CD14-positive monocyte (primary cell): ENCODE data around the gene CABP2. TPM values are rescaled to one million over a fixed set of nuclear protein-coding genes. Genes with fewer than 3 reads are reported as not detected.

Experiments used
- DNase-seq, 3 donors: peaks; one replicate each; pipeline ENCODE4 v3.0.0-alpha.2; 2011 to 2022
- H2AFZ ChIP-seq: 2 replicates; pipeline ENCODE4 v1.6.0; 2012; ENCODE audit warnings: mild to moderate bottlenecking, low read depth, low read length, inconsistent platforms; ENCODE audit not compliant: insufficient read depth, poor library complexity, severe bottlenecking
- H3K27ac ChIP-seq, 2 donors: 1 replicate in 1 of 2; 2 replicates in 1 of 2; pipeline ENCODE4 v1.5.1; 2012 to 2013; ENCODE audit warnings: low read length in 2 of 2, control low read depth in 1 of 2, inconsistent platforms in 1 of 2, low read depth in 1 of 2, mild to moderate bottlenecking in 1 of 2
- H3K27me3 ChIP-seq, 2 donors: one replicate each; pipeline versions ENCODE4 v1.6.0 to v1.6.1; 2011 to 2013; ENCODE audit warnings: low read length in 2 of 2; ENCODE audit not compliant: control insufficient read depth in 2 of 2, insufficient read depth in 2 of 2
- H3K36me3 ChIP-seq, 2 donors: replicated peaks in 1 of 2; 1 replicate in 1 of 2; 2 replicates in 1 of 2; pipeline versions ENCODE4 v1.5.1 to v1.6.1; 2012 to 2013; ENCODE audit warnings: low read length in 2 of 2, control low read depth in 1 of 2, inconsistent platforms in 1 of 2, mild to moderate bottlenecking in 1 of 2; ENCODE audit not compliant: insufficient read depth in 2 of 2, control insufficient read depth in 1 of 2
- H3K4me1 ChIP-seq, 2 donors: 1 replicate in 1 of 2; 2 replicates in 1 of 2; pipeline versions ENCODE4 v1.5.1 to v1.6.1; 2012 to 2013; ENCODE audit warnings: low read length in 2 of 2, control low read depth in 1 of 2, inconsistent platforms in 1 of 2, mild to moderate bottlenecking in 1 of 2, moderate library complexity in 1 of 2; ENCODE audit not compliant: insufficient read depth in 2 of 2, control insufficient read depth in 1 of 2
- H3K4me2 ChIP-seq: replicated peaks from 2 replicates; pipeline ENCODE3; 2012; ENCODE audit warnings: low read length, moderate library complexity, mild to moderate bottlenecking; ENCODE audit not compliant: poor library complexity, severe bottlenecking; ENCODE audit errors: extremely low read depth
- H3K4me3 ChIP-seq, 3 experiments: fragments of 200-600 bp in 1 of 3; sonication (generic) in 1 of 3; replicated peaks in 1 of 3; 1 replicate in 2 of 3; 2 replicates in 1 of 3; pipeline ENCODE4 v1.5.1; 2011 to 2013; ENCODE audit warnings: low read length in 3 of 3, mild to moderate bottlenecking in 3 of 3, control low read depth in 2 of 3, low read depth in 2 of 3, inconsistent platforms in 1 of 3, moderate library complexity in 1 of 3
- H3K79me2 ChIP-seq: 2 replicates; pipeline ENCODE4 v1.6.0; 2012; ENCODE audit warnings: mild to moderate bottlenecking, control low read depth, inconsistent platforms, low read length, moderate library complexity; ENCODE audit not compliant: insufficient read depth
- H3K9ac ChIP-seq: 2 replicates; pipeline ENCODE4 v1.6.0; 2017; ENCODE audit warnings: low read length, mild to moderate bottlenecking; ENCODE audit not compliant: insufficient read depth, poor library complexity, severe bottlenecking
- H3K9me3 ChIP-seq, 2 donors: replicated peaks in 1 of 2; 1 replicate in 1 of 2; 2 replicates in 1 of 2; pipeline versions ENCODE4 v1.5.1 to v1.6.1; 2012 to 2013; ENCODE audit warnings: low read length in 2 of 2, control low read depth in 1 of 2; ENCODE audit not compliant: control insufficient read depth in 1 of 2, insufficient read depth in 1 of 2
- H4K20me1 ChIP-seq: 2 replicates; pipeline ENCODE4 v1.6.0; 2012; ENCODE audit warnings: mild to moderate bottlenecking, low read length, control low read depth, moderate library complexity; ENCODE audit not compliant: insufficient read depth
- H3K27ac Mint-ChIP-seq, 7 donors: one replicate each; pipeline ENCODE4 v1.8.0; 2020; ENCODE audit warnings: mild to moderate bottlenecking in 7 of 7, mixed read lengths in 7 of 7, moderate library complexity in 6 of 7, inconsistent platforms in 2 of 7
- H3K27me3 Mint-ChIP-seq, 3 donors: one replicate each; pipeline ENCODE4 v1.8.0; 2021 to 2022; ENCODE audit warnings: low read depth in 3 of 3, mild to moderate bottlenecking in 3 of 3, mixed read lengths in 3 of 3, moderate library complexity in 3 of 3, inconsistent platforms in 1 of 3
- H3K36me3 Mint-ChIP-seq, 2 donors: one replicate each; pipeline ENCODE4 v1.8.0; 2020; ENCODE audit warnings: mixed read lengths in 2 of 2, inconsistent platforms in 1 of 2, mild to moderate bottlenecking in 1 of 2
- H3K4me1 Mint-ChIP-seq: one replicate; pipeline ENCODE4 v1.8.0; 2020; ENCODE audit warnings: mild to moderate bottlenecking, mixed read lengths
- H3K4me3 Mint-ChIP-seq, 2 donors: one replicate each; pipeline ENCODE4 v1.8.0; 2020; ENCODE audit warnings: mild to moderate bottlenecking in 2 of 2, mixed read lengths in 2 of 2, moderate library complexity in 1 of 2
- H3K9me3 Mint-ChIP-seq, 7 donors: one replicate each; pipeline ENCODE4 v1.8.0; 2020 to 2022; ENCODE audit warnings: mixed read lengths in 7 of 7, mild to moderate bottlenecking in 6 of 7, moderate library complexity in 6 of 7, inconsistent platforms in 2 of 7
- WGBS: methylation state at CpG from one replicate; pipeline ENCODE4 v1.1.5; 2013; ENCODE audit warnings: missing lambda C conversion rate; ENCODE audit not compliant: insufficient coverage; 5-methylcytosine and 5-hydroxymethylcytosine counted together
- intact Hi-C, 2 donors: fragments of 100-400 bp; cut with micrococcal nuclease; formaldehyde crosslinking; loops; one replicate each; pipeline versions ENCODE4 v1.15.0 to v1.15.1; 2023
- polyA plus RNA-seq, 3 donors: library from polyadenylated mRNA; depleted of rRNA in 1 of 3; unstranded in 2 of 3; stranded (reverse) in 1 of 3; fragments of 300-500 nt in 2 of 3; fragments of >200 nt in 1 of 3; fragmentation: Illumina TruSeq in 2 of 3; gene quantifications; 1 replicate in 2 of 3; 2 replicates in 1 of 3; pipeline ENCODE4 v1.2.3, GENCODE V29; 2012 to 2021
- TF ChIP-seq, protein P1 (sequence below): fragments of 200-600 bp; IDR thresholded peaks from one replicate; pipeline ENCODE4 v1.8.0; 2022; ENCODE audit warnings: antibody characterized with exemption, mild to moderate bottlenecking

The CABP2 gene
- polyA plus RNA-seq, 3 donors = not detected

- 97% methylated on average over 9 of the region's 15 CpGs for WGBS
- Histone ChIP-seq H3K9ac (no peak overlapping the region), H3K4me2 (no peak overlapping the region), H3K4me1 (peaks cover 8% of the 10 kb centered on the region in 2 donors), H4K20me1 (peaks cover 97% of the 10 kb centered on the region), H3K27ac (no peak overlapping the region), H3K27me3 (no peaks in the 10 kb centered on the region), H3K4me3 (no peak overlapping the region), H3K79me2 (peaks cover 24% of the 10 kb centered on the region), H3K36me3 (peaks cover 75 to 94% of the 10 kb centered on the region in 2 donors), H3K9me3 (no peaks in the 10 kb centered on the region), H2AFZ (no peak overlapping the region)
- H3K27ac Mint-ChIP-seq = peak overlapping the region in 1 of 7 donors; percentile 55
- intact Hi-C loops = no loop called here
- H3K4me1 Mint-ChIP-seq = peaks cover 8% of the 10 kb centered on the region
- no peaks in the 10 kb centered on the region for H3K9me3 Mint-ChIP-seq
- H3K4me3 Mint-ChIP-seq = no peak overlapping the region
- no peaks in the 10 kb centered on the region for H3K27me3 Mint-ChIP-seq
- H3K36me3 Mint-ChIP-seq = peaks cover 66 to 91% of the 10 kb centered on the region in 2 donors
- DNase-seq = no peak
- TF ChIP-seq, protein P1, sequence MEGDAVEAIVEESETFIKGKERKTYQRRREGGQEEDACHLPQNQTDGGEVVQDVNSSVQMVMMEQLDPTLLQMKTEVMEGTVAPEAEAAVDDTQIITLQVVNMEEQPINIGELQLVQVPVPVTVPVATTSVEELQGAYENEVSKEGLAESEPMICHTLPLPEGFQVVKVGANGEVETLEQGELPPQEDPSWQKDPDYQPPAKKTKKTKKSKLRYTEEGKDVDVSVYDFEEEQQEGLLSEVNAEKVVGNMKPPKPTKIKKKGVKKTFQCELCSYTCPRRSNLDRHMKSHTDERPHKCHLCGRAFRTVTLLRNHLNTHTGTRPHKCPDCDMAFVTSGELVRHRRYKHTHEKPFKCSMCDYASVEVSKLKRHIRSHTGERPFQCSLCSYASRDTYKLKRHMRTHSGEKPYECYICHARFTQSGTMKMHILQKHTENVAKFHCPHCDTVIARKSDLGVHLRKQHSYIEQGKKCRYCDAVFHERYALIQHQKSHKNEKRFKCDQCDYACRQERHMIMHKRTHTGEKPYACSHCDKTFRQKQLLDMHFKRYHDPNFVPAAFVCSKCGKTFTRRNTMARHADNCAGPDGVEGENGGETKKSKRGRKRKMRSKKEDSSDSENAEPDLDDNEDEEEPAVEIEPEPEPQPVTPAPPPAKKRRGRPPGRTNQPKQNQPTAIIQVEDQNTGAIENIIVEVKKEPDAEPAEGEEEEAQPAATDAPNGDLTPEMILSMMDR = no peak
Measured at GRCh38 chr11:67490727-67491065, 32.5 kb downstream of the CABP2 start.

DNA sequence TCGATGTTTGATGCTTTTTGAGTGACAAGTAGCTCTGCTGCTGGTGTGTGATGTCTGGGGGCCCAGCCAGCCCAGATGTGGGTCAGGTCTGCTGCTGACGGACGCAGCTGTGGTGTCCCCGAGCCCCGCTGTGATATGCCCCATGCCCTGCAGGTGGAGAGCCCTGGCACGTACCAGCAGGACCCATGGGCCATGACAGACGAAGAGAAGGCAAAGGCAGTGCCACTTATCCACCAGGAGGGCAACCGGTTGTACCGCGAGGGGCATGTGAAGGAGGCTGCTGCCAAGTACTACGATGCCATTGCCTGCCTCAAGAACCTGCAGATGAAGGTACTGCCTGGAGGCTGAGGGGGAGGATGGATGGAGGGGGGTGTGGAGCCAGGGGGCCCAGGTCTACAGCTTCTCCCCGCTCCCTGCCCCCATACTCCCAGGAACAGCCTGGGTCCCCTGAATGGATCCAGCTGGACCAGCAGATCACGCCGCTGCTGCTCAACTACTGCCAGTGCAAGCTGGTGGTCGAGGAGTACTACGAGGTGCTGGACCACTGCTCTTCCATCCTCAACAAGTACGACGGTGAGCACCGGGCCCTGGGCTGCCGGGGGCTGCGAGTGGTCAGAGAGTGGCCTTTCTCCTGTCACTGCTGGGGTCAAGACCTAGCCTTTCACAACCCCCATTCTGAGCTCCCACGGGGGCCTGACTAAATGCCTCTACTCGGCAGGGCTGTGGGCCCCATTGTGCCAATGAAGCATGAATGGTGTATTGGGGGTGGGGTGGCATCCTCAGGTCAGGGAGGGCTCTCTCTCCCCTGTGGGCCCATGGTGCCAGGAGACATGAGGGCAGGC is 33.1 kb downstream of the CABP2 start:
- H3K4me1 ChIP-seq = peaks cover 13 to 14% of the 10 kb centered on the region in 2 donors
- H3K27ac Mint-ChIP-seq = peak overlapping the region in 2 of 7 donors; percentile 37 to 54
- H4K20me1 ChIP-seq = peaks cover 95% of the 10 kb centered on the region
- intact Hi-C loops = no loop called here
- H3K4me1 Mint-ChIP-seq = peaks cover 14% of the 10 kb centered on the region
- H3K9me3 Mint-ChIP-seq = no peaks in the 10 kb centered on the region
- H3K9ac ChIP-seq = no peak overlapping the region
- no peak overlapping the region for H3K4me2 ChIP-seq
- WGBS = 95% methylated on average over 19 of the region's 23 CpGs
- peaks cover 30% of the 10 kb centered on the region for H3K79me2 ChIP-seq
- H2AFZ ChIP-seq = no peak overlapping the region
- TF ChIP-seq, protein P1 = no peak
- H3K4me3 ChIP-seq = no peak overlapping the region
- no peaks in the 10 kb centered on the region for H3K27me3 Mint-ChIP-seq
- peaks cover 69 to 88% of the 10 kb centered on the region in 2 donors for H3K36me3 ChIP-seq
- H3K27ac ChIP-seq = no peak overlapping the region
- peaks cover 64 to 85% of the 10 kb centered on the region in 2 donors for H3K36me3 Mint-ChIP-seq
- no peaks in the 10 kb centered on the region for H3K9me3 ChIP-seq
- no peaks in the 10 kb centered on the region for H3K27me3 ChIP-seq
- no peak overlapping the region for H3K4me3 Mint-ChIP-seq
- DNase-seq = no peak
